ENCODE measurements around the gene NOC4L.

NOC4L gene

DNA sequence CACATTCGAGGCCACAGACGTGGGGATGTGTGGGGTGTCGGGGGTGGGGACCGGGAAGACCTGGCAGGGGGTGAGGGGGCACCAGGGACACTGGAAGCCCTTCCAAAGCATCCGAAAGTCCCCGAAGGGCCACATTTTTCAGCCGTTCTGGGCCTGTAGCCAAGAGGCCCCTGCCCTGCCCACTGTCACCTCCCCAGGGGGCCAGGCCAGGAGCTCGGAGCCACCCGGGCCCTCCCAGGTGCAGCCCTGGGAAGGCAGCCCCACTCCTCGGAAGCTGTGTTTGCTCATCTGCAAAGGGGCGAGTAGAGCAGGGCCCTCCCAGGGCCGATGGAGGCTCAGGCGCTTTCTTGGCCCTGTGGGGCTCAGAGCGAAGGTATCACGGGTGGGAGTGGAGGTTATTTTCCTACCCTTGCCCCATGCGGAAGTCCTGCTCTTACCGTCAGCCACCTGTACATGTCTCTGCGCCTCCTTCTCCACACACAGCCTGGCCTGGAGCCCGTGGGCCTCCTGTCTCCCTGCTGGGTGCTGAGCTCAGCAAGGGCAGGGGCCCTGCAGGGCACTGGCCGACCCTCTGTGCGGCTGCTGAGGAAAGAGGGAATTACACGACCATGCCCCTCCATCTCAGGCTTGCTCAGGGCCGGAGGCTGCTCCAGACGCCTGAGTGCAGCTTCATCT lies 27.2 kb downstream of the NOC4L start:
- DNase-seq = no peak

DNA sequence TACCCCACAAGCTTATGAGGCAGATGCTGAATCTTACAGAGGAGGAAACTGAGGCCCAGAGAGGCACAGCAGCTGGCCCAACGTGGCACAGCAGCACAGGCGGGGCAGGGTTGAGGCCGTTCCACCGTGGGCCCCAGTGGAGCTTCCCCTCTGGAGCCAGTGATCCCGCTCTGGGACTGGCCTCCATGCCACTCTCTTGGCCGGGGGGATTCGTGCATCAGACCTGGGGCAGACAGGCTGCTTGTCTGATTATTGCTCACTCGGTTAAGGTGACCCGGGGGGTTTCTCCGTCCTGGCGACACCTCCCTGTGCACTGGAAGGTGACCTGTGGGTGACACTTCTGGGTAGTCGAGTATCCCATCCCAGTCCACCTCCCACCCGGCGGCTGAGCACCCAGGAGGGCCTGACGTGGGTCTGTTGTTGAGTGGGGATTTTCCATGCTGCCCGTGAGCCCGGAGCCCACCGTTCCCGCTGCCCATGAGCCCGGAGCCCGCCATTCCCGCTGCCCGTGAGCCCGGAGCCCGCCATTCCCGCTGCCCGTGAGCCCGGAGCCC lies 27.8 kb downstream of the NOC4L start:
- no peak for DNase-seq

DNA sequence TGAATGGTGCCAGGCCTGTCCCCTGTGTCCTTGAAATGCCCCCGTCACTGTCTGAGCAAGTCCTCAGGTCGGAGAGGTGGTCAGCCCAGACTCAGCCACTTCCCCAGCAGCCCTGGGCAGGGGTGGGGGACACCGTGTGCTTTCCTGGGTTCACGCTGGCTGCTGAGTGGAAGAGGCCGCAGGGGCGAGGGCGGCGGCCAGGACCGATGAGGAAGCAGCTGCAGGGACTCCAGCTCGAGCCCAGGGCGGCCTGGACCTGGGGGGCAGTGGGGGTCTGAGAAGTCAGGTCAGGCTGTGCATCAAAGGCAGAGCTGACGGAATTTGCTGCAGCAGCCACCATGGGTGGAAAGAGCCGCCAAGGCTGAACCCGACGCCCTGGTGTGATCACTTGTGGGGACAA lies 28.4 kb downstream of the NOC4L start:
- DNase-seq = no peak

DNA sequence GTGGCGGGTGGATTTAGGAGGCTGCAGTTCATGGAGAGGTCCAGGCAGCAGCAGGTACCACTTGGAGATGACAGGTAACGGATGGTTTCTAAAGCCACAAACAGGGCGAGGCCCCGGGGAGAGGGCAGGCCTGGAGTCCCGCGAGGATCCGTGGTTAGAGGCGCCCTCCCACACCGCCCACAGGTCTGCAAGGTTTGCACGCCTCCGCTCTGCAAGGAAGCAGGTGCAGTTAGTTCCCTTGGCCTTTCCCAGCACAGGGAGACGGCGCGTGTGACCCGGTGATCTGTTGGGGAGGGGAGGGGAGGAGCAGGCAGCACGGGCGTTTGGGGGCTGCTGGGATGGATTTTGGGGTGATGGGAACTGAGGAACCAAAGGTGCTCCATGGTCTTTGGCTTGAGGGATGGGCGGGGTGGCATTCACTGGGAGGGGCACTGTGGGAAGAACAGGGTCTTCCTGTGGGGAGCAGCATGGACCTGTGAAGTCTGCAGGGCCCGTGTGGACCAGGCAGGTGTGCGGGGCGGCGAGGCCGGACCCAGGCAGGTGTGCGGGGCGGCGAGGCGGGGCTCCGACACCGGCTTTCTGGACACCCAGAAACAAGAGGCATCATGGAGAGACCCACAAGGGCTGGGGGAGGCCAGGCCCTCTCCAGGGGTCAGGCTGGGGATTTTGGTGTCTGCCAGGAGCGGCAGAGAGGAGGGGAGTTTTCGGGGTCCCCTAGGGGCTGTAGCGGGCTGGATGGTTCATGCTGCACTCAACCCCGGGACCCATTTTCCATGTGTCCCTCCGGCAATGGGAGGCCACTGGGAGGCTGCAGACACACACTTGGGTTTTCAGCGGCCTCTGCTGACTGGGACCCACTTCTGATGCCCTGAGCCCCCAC lies 29.1 kb downstream of the NOC4L start:
- DNase-seq = peak; percentile 23

DNA sequence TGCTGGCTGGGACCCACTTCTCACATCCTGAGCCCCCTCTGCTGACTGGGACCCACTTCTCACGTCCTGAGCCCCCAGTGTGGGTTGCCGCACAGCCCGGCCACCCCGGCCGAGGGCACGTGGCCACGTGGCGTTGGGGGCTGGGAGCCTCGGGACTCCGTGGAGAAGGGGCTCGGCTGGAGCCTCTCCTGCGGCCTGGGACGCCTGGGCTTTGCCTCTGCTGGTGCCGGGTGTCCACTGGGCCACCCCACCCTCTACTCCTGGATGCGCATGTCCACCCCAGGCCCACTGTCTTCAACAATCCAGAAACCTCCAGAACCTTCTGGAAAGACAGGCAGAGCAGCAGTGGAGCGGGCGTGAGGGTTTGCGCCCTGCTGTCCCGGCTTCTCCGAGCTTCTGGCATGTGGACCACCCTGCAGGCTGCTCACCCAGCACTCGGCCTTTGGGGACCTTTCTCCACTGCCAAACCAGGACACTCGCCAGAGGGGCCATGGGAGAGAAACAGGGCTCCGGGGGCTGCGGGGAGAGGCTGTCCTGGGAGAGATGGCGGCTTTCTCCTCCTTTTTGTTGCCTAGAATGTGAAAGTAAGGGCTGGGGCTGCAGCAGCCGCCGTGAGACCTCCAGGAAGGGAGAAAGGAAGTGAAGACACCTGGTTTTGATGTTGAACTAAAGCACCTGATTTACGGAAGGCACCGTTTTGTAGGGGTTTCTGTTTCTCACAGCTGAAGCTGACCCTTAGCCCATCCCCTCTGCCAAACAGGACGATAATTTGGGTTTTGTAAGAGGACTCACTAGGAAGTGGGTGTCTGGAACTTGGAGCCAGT lies 30.0 kb downstream of the NOC4L start:
- DNase-seq = no peak

DNA sequence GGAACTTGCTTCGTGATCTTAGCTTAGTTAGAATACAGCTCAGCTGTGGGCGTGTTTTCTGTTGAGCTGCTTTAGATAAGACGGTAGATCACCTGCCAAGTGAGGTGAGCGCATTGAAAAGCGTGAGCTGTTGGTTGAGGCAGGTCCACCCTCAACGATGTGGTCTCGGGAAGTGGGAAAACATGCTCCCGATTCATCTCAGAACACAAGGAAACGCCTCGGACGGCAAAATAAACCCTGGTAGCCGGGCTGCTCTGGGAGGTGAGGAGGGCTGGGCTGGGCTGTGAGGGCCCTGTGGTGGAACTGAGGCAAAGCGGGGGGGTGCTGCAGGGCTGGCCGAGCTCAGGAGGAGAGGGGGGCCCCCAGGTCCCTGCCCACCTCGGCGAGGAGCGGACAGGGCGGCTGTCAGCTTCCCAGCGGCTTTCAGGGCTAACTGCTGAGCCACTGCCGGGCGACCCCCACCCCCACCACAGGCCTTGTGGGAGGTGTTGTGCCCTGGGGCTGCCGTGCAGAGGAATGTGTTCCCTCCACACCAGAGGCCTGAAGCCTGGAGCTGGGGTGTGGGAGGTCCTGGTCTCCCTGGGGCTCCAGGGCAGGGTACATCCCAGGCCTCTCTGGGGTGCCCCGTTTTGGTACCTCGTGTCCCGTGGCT lies 30.7 kb downstream of the NOC4L start:
- DNase-seq = no peak

DNA sequence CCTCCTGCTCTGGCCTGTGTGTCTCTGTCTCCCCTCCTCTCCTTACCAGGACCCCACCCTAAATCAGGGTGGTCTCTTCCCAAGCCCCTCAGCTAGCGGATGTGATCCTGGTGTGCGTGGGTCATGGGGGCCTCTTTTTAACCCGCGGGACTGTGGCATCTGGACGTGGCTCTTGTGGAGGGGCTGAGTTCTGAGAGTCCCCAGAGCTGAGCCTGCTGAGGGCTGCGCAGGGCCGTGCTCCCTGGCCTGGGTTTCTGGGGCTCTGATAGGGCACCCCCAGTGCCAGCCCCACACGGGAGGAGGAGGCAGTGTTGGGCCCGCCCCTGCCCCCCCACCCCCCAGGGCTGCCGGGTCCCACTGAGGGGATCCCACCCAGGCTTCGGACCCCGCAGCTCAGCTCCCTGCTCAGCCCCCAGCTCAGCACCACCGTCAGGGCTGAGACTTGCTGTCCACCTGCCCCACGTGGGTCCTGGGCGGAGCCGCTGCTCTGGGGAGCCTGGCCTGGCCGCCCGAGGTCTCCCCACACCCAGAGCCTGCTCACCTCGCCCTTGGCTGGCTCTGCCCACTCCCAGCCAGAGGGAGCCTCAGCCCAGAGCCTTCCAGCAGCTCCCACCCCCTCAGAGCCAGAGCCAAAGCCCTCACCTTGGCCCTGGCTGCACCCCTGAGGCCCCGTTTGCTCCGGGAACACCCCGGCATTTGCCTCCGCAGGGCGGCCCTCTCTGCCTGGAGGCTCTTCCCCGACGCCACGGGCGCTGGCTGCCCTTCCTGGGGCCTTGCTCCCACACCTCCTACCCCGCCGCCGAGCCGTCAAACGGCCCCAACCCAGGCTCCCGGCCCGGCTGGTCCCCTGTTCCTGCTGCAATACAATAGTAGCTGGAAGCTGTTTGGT lies 31.5 kb downstream of the NOC4L start:
- no peak for DNase-seq

DNA sequence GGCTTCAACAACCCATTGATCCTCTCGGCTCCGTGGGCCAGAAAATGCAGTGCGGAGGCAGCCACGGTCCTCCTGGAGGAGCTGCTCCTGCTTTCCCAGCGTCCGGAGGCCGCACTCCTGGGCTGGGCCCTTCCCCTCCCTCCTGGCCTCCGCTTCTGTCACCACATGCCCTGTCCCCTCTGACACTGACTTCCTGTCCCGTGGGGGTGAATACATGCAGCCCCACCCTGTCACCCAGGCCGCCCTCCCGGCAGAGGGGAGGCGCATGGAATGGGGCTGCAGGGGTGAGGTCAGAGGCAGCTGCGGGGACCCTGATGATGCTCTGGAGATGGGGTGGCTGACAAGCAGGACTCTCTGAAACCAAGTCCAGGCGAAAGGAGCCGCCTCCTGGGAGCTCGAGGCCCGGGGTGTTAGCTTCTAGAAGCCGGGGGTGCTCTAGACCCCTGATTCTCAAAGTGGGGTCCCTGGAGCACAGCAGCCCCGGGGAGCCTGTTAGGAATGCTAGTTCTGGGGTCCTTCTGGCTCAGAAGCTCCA lies 32.2 kb downstream of the NOC4L start:
- no peak for DNase-seq

DNA sequence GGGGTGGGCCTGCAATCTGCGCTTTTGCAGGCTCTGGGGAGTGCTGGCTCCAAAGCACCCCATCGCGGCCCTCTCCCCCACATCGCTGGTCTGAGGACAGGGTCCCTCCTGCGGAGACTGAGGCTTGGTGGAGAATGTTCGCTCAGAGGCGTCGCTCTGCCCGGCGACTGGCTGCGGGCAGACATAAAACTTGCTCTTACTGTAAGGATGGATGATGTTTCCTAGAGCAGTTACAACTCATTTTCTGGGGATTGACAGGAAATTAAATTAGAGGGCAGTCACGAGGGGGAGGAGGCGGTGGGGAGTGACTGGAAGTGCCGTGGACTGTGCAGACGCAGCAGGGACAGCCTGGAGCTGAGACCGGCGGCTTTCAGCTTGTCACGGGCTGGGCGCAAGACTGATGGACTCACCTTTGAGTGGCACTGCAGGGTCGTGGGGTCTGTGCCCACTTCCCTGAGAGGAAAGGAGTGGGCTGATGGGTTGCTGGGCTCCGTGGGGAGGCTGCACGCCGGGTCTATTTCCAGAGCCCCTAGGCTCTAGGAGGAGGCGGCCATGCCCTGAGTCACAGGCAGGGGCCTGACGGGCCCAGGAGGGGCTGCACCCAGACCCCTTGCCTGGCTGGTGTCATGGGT lies 32.8 kb downstream of the NOC4L start:
- DNase-seq = no peak

DNA sequence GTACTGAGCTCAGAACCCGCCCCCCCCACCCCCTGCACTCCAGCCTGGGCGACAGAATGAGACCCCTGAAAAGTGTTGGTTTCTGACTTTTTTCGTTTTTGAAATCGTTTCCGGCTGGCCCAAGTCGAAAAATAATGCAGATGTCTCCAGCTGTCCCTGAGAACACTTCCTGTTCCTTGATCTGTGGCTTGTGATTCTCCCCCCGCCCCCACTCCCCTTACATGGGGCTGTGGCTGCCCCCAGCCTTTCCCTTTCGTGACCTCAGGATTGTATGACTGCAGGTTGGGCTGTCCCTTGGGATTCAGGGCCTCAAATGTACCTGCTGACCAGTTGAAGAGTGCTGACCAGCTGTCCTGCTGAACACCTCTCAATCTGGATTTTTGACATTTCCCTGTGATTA lies 34.1 kb downstream of the NOC4L start:
- DNase-seq = peak; percentile 56

DNA sequence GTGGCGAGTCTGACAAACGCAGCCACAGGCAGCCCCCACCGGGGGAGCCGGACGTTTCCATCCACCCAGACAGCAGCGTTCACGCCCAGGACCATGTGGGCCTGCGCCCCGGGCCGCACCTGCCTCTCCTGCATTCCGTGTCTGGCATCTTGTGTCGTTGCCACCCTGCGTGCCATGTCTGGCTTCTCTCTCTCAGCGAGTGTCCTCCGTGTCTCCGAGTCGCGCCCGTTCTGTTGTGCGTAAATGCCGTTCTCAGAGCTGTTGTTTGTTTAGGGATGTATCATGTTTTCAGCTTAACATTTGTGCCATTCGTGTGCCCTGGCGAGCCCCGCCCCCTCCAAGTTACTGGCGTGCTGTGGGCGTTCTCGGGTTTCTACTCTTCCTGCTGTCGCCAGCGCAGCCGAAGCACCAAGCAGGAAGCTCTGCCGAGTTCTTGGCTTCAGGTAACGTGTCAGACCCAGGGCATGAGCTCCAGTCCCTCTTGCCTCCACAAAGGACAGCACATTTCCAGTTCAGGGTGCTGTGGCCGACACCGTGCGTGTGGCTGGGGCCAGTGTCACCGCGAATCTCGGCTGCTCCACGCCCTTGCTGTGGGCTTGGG lies 34.6 kb downstream of the NOC4L start:
- peak; percentile 83 for DNase-seq

DNA sequence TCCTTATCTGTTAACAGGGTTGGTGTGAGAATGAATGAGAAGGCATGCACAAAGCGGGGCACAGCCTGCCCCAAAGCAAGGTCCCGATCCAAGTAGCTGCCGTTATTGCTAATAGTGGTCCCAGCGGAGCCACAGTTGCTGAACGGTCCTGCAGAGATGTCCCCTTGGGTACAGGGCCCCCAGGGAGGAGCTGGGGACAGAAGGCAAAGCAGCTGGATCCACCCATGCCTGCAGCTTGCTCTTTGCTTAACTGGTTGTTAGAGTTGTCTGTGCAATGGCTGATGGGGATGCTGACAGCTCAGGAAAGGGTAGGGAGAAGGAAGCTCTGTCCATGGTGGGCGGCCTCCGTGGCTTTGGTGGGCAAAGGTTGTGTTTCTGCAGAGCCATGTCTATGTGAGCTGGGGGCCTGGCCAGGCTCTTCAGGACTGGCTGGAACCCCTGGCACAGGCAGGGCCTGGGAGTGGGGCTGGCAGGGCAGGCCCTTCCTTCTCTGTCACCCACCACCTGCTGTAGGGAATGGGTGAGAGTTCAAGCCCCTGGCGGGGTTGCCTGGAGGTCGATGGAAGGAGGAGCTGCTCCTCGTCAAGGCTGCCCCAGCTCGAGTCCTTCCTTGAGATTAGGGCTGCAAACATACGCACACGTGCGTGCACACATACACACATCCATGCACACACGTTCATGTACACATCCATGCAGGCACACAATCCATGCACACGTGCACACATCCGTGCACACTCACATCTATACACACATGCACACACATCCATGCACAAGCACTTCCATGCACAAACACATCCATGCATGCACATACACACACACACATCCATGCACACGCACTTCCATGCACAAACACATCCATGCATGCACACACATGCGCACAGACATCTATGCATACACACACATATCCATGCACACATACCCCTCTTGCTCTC lies 35.4 kb downstream of the NOC4L start:
- no peak for DNase-seq

DNA sequence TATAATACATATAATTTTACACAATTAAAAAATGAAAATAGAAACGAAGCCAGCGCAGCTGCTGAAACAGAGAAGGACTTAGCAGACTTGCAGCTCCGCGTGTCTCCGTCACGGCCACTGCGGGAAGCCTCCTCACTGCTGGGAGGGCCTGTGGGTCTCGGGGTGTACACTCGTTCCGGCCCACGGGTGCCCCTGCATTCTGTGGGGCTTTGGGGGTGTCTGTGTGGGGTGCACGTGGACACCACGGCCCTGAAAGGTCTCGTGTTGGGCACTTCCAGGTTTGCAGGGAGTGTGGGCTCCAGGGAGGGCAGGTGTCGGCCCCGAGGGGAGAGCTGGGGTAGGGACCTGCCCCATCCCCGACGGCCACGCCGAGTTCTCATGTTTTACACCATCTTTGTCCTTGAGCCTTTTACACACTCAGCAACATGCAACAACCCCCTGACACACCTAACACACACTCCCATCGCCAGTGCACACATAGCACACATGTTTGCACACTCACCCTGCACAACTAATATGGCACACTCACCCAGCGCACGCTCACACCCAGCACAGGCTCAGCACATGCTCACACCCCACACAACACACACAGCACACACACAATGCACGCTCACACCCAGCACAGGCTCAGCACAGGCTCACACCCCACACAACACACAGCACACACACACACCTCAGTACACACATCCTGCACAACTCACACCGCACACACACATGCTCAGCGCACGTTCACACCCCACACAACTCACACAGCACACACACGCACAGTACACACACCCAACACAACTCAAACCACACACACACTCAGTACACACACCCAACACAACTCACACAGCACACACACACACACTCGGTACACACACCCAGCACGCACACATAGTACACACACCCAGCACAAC lies 36.6 kb downstream of the NOC4L start:
- no peak for DNase-seq

DNA sequence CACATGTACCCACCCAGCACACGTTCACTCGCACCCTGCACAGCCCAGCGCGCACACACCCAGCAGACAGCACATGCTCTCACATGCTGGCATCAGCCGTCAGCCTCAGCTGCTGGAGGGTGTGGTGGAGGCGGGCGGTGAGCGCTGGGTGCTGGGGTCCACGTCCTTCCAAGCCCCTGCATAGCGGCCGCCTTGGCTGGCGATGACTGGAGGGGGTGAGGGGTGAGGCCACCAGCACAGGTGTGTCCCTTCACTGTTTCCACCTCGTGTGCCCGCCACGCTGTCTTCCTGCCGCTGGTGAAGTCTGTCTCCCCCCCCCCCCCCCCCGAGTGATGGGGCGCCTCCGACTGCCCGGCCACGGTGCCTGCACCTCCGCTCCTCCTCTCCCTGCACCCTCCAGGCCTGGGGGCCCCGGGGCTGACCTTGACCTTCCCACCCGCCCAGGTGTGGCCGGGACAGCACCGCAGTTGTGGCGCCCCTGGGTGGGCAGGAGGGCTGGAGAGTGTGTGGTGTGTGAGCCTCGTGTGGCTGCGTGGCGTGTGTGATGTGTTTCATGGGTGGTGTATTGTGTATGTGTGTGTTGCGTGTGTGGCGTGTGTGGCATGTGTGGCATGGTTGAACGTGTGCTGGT lies 37.4 kb downstream of the NOC4L start:
- no peak for DNase-seq

DNA sequence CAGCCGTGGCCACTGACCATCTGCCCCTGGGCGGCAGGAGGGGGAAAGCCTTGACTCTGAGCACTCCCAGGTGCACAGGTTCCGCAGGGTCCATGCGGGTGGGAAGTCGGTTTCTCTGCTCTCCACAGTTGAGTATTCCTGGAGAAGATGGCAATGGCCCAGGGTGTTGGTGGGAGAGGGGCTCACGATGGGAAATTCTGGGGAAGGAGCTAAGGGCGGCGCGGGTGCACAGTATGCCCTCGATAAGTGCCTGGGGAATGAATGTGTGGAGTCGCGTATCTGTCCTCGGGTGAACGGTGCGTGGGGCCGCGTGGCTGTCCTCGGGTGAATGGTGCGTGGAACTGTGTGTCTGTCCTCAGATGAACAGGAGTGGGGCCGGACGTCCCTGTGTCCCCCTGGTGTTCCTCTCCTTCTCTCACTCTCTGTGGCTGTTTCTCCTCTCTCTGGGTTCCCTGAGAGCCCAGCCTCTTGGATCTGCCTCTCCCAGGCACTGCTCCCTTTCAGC lies 38.0 kb downstream of the NOC4L start:
- DNase-seq = no peak

DNA sequence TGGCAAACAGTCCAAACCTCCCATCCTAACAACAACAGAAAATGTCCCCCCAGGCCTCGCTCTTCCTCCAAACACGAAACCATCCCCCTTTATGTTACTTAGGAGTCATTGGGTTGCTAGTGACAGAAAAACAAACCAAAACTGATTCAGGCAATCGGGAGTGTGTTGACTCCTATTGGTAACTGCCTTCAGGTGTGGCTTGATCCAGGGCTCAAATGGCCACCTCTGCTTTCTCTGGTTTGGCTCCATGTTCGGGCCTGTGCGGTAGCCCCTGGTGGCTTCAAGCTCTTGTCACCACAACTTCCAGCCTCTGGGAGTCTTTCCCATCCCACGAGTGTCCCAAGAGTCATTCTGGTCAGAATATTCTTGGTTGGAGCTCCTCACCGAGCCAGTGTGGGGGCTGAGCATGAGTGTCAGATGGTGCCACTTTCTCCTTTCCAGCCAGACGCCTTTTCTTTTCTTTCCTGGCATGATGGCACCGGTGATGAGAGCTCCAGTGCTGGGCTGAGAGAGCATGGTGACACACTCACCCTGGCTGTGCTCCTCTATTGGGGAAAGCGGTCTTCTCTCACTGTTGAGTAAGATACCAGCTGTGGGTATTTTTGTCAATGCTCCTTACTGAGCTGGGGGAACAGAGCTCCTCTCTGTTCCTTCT lies 38.6 kb downstream of the NOC4L start:
- no peak for DNase-seq

DNA sequence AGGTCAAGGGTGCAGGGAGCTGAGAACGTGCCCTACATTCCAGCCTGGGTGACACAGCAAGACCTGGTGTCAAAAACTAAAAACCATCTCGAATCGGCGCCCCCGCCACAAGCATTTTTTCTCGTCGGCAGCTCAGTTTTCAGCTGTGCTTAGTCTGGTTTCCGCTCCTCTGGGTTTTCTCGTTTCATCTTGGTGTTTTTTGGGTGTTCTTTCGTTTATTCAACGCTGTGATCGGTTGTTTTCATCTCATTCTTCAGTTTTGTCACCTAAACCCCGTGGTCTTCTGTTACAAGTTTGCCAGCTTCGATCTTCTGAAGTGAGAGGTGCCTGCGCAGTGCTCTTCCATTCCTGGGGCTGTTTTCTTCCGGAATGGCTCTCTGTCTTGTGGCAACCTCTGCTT lies 41.4 kb downstream of the NOC4L start:
- DNase-seq = no peak
